T follicular helper cell (primary cell): ENCODE data around the gene RUNX3.
"Not testable (repeated sequence)": the region's sequence is repeated elsewhere in the genome, so short reads cannot be mapped to it uniquely, and the experiment has no call there.

Experiments used
- DNase-seq: peaks from one replicate; pipeline ENCODE4 v3.0.0-alpha.2; 2020; ENCODE audit warnings: low read depth

RUNX3 gene

DNA sequence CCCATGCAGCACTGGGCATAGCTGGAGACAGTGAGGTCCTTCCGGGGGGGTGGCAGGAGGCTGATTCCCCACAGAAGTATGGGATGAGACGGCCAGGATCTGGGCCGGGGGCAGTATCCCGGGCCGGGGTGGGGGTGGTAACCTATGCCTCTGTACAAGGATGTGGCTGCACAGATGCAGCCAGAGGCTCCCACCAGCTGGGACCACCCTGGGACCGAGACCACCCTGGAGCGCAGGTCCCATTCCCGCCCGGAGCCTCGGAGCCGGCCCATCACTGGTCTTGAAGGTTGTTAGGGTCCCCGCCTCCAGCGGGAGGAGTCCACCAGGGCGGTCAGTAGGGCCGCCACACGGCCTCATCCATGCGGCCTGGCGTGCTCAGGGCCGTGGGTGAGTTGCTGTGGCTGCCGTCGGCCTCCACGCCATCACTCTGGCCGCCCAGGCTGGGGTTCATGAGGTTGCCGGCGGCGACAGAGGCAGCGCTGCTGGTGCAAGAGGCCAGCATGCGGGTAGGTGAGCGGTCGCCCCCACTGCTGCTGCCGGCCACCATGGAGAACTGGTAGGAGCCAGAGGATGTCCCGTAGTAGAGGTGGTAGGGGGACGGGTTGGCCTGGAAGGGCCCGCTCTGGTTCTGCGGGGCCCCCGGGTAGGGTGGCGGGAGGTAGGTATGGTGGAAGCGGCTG, 28.1 kb downstream of the RUNX3 start:
- no peak for DNase-seq

DNA sequence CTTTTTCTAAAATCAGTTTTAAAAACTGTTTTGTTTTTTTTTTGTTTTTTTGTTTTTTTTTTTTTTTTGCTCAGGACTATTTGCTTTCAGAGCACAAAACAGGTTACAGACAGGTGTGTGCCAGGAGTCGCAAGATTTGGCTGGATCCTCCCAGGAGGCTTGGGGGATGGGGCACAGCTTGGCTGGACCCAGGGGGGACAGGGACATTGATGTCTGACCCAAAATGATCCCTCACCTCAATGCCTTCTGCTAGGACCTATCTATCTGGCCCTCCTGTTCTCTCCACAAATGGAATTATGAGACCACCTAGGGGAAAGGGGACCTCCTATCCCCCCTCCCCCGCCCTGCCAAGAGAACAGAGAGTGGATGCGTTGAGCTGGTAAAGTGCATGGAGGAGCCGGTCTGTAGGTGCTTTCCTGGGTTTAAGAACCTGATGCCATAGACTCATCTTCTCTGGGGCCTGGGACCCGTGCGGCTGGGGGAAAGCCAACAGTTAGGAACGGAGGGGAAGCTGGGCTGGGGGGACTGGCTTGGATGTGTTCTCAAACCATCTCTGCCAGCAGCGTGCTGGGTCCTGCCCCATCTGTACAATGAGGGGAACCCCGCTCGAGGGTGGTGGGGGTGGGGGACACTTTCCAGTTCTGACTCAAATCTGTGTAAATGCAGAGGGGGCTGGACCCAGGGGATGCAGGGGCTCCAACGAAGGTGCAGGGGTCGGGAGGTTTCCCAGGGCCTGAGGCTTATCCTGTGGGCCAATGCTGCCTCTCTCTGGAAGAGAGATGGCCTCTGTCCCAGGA, 28.9 kb downstream of the RUNX3 start:
- no peak for DNase-seq

GRCh38 chr1:24900486-24900849, 29.6 kb downstream of the RUNX3 start:
- no peak for DNase-seq

- no peak for DNase-seq
Measured at GRCh38 chr1:24899581-24900485, 30.2 kb downstream of the RUNX3 start.

DNA sequence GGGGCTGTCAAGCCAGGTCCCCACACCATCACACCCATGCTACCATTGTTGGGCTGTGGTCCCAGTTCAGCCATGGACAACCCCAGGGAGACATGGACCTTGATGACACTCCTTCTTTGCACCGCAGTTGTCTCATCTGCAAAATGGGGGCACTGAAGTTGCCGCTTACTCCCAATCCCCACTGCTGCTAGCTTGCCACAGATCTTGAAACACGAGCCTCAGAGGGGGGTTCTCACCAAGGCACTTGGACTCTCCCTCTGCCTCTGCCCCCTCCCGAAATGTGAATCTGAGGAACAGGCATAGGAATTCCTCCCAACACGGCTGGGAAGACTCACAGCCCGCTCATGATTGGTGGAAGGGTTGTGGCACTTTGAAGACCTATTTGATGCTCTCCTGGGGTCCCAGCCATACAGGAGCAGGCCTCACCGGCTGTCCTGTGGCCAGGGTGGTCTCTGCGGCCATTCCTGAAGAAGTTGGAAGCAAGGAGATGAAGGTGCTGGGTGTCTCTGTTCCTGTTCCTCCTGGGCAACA, 31.1 kb downstream of the RUNX3 start:
- no peak for DNase-seq

DNA sequence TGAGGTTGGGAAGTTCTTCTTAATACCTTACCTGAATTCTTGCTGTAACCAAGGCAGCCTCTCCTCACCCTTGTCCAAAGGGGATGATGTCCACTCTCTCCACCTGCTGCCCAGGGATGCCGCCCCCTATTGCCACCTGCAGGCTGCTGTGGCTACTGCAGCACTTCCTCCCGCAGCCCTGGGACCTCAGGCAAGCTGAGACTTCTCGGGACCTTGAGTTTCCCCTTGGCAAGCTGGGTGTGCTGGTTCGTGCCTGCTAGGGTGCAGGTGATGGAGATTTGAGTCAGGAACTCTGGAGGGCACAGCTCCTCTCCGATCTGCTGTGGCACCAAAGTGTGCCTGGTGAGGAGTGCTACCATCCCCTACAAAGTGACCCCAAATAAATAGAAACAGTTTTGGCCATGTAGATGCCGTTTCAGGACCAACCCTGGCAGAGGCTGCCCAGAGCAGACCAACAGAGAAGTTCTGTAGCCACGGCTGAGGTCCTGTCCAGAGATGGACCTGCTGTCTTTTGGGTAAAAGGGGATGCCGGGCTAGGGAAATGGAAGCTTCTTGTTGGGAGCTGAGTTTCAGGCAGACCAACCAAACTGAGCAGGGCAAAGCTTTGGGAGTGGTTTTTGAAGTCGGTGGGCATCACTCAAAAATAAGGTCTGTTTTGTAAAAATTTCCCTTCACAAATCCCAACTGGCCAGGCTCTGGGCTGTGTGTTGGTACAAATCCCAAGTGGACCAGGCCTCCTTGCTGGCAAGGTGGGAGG, 31.7 kb downstream of the RUNX3 start:
- no peak for DNase-seq

DNA sequence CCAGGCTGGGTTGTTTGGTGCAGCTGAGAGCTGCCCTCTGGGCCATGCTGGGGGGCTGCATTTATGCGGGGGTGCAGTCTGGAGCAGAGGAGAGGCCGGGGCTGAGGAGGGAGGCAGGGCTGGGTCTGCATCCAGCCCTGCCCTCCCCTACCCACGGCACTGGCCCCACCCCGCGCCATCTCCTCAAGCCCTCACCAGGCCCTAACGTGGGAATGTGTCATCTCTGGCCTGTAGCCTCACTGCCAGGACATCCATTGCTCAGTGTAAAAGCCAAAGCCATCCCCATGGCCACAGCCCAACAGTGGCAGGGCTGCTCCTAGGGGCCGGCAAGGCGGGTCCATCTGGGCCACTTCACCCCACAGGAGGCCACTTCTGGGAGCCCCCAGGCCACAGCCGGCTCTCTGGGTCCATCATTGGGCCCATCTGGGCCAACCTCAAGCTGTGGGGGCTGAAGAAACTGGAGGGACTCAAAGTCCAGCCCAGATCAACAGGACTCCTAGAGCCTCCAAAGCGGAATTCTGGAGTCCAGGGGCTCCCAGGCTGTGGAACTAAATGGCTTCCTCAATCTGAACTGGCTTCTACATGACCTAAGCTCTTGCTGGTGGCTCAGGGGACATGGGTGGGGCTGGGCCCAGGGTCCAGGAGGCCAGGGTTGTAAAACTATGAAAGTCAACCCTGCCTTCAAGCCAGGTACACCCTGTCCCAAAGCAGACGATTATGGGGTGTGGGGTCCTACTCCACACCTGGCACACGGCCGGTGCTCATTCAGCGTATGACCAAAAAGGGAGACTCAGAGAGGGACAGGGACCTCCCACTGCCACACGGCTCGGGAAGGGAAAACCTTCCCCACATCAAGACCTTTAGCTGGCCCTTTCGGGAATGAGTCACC, 32.6 kb downstream of the RUNX3 start:
- no peak for DNase-seq

DNA sequence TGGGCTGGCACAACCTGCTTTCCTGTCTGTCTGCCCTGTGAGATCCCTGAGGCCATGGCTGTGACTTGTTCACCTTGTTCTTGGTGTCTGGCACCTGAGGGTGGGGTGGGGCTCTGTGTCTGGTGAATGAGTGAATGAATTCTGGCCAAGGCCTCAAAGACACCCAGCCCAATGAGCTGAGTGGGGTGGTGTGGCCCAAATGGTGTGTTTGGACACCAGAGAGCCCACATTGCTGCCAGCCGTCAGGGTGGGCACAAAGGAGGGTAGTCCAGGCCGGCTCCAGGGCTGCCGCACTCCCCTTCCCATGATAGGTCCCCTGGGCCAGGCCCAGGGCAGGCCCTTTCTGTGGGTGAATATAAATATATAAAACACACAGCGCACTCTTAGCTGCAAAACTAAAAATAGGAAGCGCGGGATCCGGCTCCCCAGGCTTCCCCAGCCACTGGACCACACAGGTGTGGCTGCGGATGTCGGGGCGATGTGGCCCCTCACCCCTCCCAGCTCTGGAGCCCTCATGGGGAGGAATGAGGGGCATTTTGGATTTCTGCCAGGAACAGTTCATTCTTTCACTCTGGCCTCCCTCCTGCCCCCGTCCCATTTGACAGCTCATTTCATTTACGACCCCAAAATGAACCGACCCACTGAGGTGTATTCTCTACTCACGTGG, 33.3 kb downstream of the RUNX3 start:
- DNase-seq: no peak

DNA sequence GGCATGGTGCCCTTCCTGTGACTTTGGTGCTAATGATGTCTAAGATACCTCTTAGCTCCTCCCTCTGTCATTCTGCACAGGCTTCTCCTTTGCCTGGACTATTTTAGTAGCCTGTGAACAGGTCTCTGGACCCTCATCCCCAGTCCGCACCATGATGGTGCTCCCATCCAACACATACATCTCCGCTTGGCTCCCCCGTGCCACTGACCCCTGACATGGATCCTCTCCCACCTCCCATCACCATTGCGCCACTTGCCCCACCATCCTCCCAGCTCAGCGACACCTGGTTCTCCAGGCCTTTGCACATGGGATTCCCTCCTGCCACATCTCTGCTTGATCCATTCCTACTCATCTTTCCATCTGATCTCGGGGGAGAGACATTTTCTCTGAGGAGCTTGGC, 33.9 kb downstream of the RUNX3 start:
- no peak for DNase-seq

GRCh38 chr1:24895511-24895910, 34.6 kb downstream of the RUNX3 start:
- DNase-seq: no peak

GRCh38 chr1:24894002-24894401, 36.1 kb downstream of the RUNX3 start:
- no peak for DNase-seq

- DNase-seq: no peak
Measured at GRCh38 chr1:24893431-24893830, 36.6 kb downstream of the RUNX3 start.

- DNase-seq: no peak
Measured at GRCh38 chr1:24892188-24893153, 37.6 kb downstream of the RUNX3 start.

GRCh38 chr1:24891367-24891766, 38.7 kb downstream of the RUNX3 start:
- DNase-seq: not testable (repeated sequence)

- DNase-seq: no peak
Measured at GRCh38 chr1:24890887-24891286, 39.2 kb downstream of the RUNX3 start.

GRCh38 chr1:24888971-24889676, 41.0 kb downstream of the RUNX3 start:
- DNase-seq: no peak

DNA sequence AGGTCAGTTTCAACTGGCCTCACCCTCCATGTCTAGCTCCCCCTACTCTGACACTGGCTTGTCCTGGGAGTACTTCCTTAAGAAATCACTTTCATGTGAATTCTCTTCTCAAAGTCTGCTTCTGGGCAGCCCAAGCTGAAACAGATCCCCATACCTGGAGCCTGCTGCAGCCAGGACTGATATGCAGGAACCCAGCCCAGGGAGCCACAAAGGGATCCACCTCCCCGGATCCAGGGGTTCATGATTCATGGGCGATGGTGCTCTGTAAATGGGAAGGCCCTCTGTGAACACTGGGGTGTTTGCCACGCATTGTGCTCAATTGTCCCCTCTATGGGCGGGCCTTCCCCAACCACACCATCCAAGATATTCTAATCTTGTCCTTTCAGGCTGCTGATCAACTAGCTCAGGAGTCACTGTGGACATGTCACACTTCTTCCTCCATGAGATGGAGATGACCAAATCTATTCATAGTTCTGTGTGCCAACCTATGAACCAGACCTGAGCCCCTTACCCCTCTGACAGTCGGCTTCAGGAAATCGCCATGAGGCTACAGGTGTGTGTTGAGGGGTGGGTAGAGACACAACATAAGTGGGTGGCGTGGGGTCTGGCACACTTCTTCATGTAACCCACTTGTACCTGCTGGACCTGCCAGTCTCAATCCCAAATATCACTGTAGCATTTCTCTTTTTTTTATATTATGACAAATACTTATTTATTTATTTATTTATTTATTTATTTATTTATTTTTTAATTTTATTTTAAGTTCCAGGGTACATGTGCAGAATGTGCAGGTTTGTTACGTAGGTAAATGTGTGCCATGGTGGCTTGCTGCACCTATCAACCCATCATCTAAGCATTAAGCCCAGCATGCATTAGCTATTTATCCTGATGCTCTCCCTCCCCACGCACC, 41.8 kb downstream of the RUNX3 start:
- DNase-seq: no peak
